GM21390 (cell line): Measurements from ENCODE around the gene ARHGEF11.

ENCODE experiments used
- ATAC-seq: cut with Tn5 transposase; IDR thresholded peaks from one replicate; pipeline ENCODE4 v1.9.1; 2021; ENCODE audit not compliant: unreplicated experiment

ARHGEF11 gene

GRCh38 chr1:157004327-157004726 lies 41.2 kb downstream of the ARHGEF11 start:
- no peak for ATAC-seq

- no peak for ATAC-seq
Observed at GRCh38 chr1:157001304-157001703, 44.2 kb downstream of the ARHGEF11 start.

- ATAC-seq: no peak
Observed at GRCh38 chr1:157000686-157001085, 44.9 kb downstream of the ARHGEF11 start.

- no peak for ATAC-seq
Observed at GRCh38 chr1:156999596-157000320, 45.8 kb downstream of the ARHGEF11 start.

- ATAC-seq: no peak
Observed at GRCh38 chr1:156998840-156999500, 46.6 kb downstream of the ARHGEF11 start.

GRCh38 chr1:156998301-156998700 lies 47.2 kb downstream of the ARHGEF11 start:
- ATAC-seq: no peak

GRCh38 chr1:156995412-156995811 lies 50.1 kb downstream of the ARHGEF11 start:
- no peak for ATAC-seq

- ATAC-seq: no peak
Observed at GRCh38 chr1:156994277-156994676, 51.3 kb downstream of the ARHGEF11 start.

- ATAC-seq: no peak
Observed at GRCh38 chr1:156993426-156994147, 52.0 kb downstream of the ARHGEF11 start.

- ATAC-seq: no peak
Observed at GRCh38 chr1:156992215-156992614, 53.3 kb downstream of the ARHGEF11 start.

- ATAC-seq: no peak
Observed at GRCh38 chr1:156987715-156988114, 57.8 kb downstream of the ARHGEF11 start.

GRCh38 chr1:156980551-156980950 lies 65.0 kb downstream of the ARHGEF11 start:
- no peak for ATAC-seq

GRCh38 chr1:156975084-156975483 lies 70.5 kb downstream of the ARHGEF11 start:
- no peak for ATAC-seq

GRCh38 chr1:156973417-156973816 lies 72.1 kb downstream of the ARHGEF11 start:
- no peak for ATAC-seq

GRCh38 chr1:156970017-156970416 lies 75.5 kb downstream of the ARHGEF11 start:
- ATAC-seq: no peak

GRCh38 chr1:156969496-156969895 lies 76.0 kb downstream of the ARHGEF11 start:
- no peak for ATAC-seq

- ATAC-seq: no peak
Observed at GRCh38 chr1:156964441-156964840, 81.1 kb downstream of the ARHGEF11 start.

GRCh38 chr1:156963621-156964020 lies 81.9 kb downstream of the ARHGEF11 start:
- no peak for ATAC-seq

- no peak for ATAC-seq
Observed at GRCh38 chr1:156961709-156962108, 83.8 kb downstream of the ARHGEF11 start.

- ATAC-seq: no peak
Observed at GRCh38 chr1:156959925-156960324, 85.6 kb downstream of the ARHGEF11 start.

GRCh38 chr1:156959414-156959813 lies 86.1 kb downstream of the ARHGEF11 start:
- no peak for ATAC-seq

- no peak for ATAC-seq
Observed at GRCh38 chr1:156958247-156958714, 87.3 kb downstream of the ARHGEF11 start.
